Measurements from ENCODE around the gene CDPF1. TPM values are rescaled to one million over a fixed set of nuclear protein-coding genes. Genes with fewer than 3 reads are reported as not detected.

The CDPF1 gene
- total and polyA plus RNA-seq, 2 of the 13 experiments (the other 11 are each of a cell fraction or from before 2014, with no cell fraction given) = 5.2 to 8.1 TPM

- no peak for TF ChIP-seq ZNF142 (CRISPR knock-in tag; IDR thresholded peaks at IDR 0.05)
- no peak for TF ChIP-seq JUN (CRISPR knock-in tag; IDR thresholded peaks at IDR 0.05)
- TF ChIP-seq ZNF777 (CRISPR knock-in tag; IDR thresholded peaks at IDR 0.05) = no peak
- no peak for TF ChIP-seq CREB1 (IDR thresholded peaks at IDR 0.05)
- TF ChIP-seq CREB1 (CRISPR knock-in tag; IDR thresholded peaks at IDR 0.05) = no peak
- no peak for TF ChIP-seq ZNF280B (CRISPR knock-in tag; IDR thresholded peaks at IDR 0.05; ENCODE audit: borderline replicate concordance)
- no peak for TF ChIP-seq CCAR2 (optimal IDR thresholded peaks at IDR 0.05; ENCODE audit: low read depth, low read length)
- TF ChIP-seq SMC3 (IDR thresholded peaks at IDR 0.05; ENCODE audit: low read length) = no peak
- peak; percentile 94 for TF ChIP-seq RBAK (CRISPR knock-in tag; IDR thresholded peaks at IDR 0.05)
- no peak for TF ChIP-seq HOXA7 (CRISPR knock-in tag; IDR thresholded peaks at IDR 0.05)
- TF ChIP-seq RFX3 (CRISPR knock-in tag; IDR thresholded peaks at IDR 0.05) = no peak
- no peak for TF ChIP-seq TOE1 (CRISPR knock-in tag; IDR thresholded peaks at IDR 0.05)
- no peak for TF ChIP-seq NFRKB (IDR thresholded peaks at IDR 0.05)
- no peak for TF ChIP-seq NFE2L1 (CRISPR knock-in tag; IDR thresholded peaks at IDR 0.05; ENCODE audit: borderline replicate concordance)
- no peak for TF ChIP-seq PRMT3 (CRISPR knock-in tag; IDR thresholded peaks at IDR 0.05; ENCODE audit: borderline replicate concordance, low read depth)
- no peak for TF ChIP-seq SP4 (CRISPR knock-in tag; IDR thresholded peaks at IDR 0.05)
- TF ChIP-seq THAP8 (CRISPR knock-in tag; IDR thresholded peaks at IDR 0.05; ENCODE audit: borderline replicate concordance) = no peak
- no peak for TF ChIP-seq ZNF567 (CRISPR knock-in tag; IDR thresholded peaks at IDR 0.05; ENCODE audit: borderline replicate concordance)
- no peak for TF ChIP-seq PLSCR1 (CRISPR knock-in tag; IDR thresholded peaks at IDR 0.05; ENCODE audit: borderline replicate concordance)
- TF ChIP-seq TFDP2 (CRISPR knock-in tag; IDR thresholded peaks at IDR 0.05) = no peak
- no peak for TF ChIP-seq YEATS4 (CRISPR knock-in tag; IDR thresholded peaks at IDR 0.05; ENCODE audit: borderline replicate concordance)
These were observed 25.5 kb upstream of the CDPF1 start (continued) for GRCh38 chr22:46275455-46276122.

Data from HepG2 (cell line).